Measurements from ENCODE around the gene KLC3.

GRCh38 chr19:45294291-45295029 lies 46.1 kb upstream of the KLC3 start:
- TF ChIP-seq, protein P1, sequence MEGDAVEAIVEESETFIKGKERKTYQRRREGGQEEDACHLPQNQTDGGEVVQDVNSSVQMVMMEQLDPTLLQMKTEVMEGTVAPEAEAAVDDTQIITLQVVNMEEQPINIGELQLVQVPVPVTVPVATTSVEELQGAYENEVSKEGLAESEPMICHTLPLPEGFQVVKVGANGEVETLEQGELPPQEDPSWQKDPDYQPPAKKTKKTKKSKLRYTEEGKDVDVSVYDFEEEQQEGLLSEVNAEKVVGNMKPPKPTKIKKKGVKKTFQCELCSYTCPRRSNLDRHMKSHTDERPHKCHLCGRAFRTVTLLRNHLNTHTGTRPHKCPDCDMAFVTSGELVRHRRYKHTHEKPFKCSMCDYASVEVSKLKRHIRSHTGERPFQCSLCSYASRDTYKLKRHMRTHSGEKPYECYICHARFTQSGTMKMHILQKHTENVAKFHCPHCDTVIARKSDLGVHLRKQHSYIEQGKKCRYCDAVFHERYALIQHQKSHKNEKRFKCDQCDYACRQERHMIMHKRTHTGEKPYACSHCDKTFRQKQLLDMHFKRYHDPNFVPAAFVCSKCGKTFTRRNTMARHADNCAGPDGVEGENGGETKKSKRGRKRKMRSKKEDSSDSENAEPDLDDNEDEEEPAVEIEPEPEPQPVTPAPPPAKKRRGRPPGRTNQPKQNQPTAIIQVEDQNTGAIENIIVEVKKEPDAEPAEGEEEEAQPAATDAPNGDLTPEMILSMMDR (IDR thresholded peaks at IDR 0.05), result no peak
- TF ChIP-seq EP300 (IDR thresholded peaks at IDR 0.05) (no peak), POLR2A (IDR thresholded peaks at IDR 0.05) (no peak)

Measured in sigmoid colon (tissue), 4 donors.